ENCODE data around the gene VPS72.

DNA sequence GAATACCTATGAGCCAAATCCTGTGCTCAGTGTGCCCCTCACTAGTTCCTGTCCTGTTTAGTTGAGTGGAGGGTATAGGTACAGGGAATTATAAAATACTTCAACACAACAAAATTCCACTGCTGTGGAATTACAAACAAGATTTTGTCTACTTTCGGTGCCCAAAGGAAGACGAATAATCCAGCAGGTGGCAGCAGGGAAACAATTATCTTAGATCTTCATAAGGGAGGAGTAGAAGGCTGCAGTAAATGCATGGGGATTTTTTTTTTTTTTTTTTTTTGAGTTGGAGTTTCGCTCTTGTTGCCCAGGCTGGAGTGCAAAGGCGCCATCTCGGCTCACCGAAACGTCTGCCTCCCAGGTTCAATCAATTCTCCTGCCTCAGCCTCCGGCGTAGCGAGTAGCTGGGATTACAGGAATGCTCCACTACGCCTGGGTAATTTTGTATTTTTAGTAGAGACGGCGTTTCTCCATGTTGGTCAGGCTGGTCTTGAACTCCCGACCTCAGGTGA lies 6.3 kb upstream of the VPS72 start:
- TF ChIP-seq, protein P1, sequence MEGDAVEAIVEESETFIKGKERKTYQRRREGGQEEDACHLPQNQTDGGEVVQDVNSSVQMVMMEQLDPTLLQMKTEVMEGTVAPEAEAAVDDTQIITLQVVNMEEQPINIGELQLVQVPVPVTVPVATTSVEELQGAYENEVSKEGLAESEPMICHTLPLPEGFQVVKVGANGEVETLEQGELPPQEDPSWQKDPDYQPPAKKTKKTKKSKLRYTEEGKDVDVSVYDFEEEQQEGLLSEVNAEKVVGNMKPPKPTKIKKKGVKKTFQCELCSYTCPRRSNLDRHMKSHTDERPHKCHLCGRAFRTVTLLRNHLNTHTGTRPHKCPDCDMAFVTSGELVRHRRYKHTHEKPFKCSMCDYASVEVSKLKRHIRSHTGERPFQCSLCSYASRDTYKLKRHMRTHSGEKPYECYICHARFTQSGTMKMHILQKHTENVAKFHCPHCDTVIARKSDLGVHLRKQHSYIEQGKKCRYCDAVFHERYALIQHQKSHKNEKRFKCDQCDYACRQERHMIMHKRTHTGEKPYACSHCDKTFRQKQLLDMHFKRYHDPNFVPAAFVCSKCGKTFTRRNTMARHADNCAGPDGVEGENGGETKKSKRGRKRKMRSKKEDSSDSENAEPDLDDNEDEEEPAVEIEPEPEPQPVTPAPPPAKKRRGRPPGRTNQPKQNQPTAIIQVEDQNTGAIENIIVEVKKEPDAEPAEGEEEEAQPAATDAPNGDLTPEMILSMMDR (IDR thresholded peaks at IDR 0.05): peak in 5 of 6 experiments; percentile 48 to 68 (median 58)
- TF ChIP-seq POLR2A (IDR thresholded peaks at IDR 0.05): no peak

Measured in esophagus squamous epithelium (tissue), 4 donors.